Peyer's patch (tissue), 4 donors: ENCODE results near the gene MAPK1. TPM values are rescaled to one million over a fixed set of nuclear protein-coding genes. Genes with fewer than 3 reads are reported as not detected.
"Not testable (repeated sequence)": the region's sequence is repeated elsewhere in the genome, so short reads cannot be mapped to it uniquely, and the experiment has no call there.

ENCODE experiments used
- DNase-seq, 3 donors: peaks; one replicate each; pipeline ENCODE4 v3.0.0-alpha.2; 2017 to 2019
- H3K27ac ChIP-seq, 4 donors: fragments of 200-600 bp; sonication (generic); one replicate each; pipeline ENCODE4 v1.5.1; 2016 to 2019
- H3K27me3 ChIP-seq, 2 donors: fragments of 200-600 bp; sonication (generic); one replicate each; pipeline ENCODE4 v1.5.1; 2019
- H3K36me3 ChIP-seq, 3 donors: fragments of 200-600 bp; sonication (generic); one replicate each; pipeline ENCODE4 v1.5.1; 2016 to 2019
- H3K4me1 ChIP-seq, 4 donors: fragments of 200-600 bp; sonication (generic); one replicate each; pipeline ENCODE4 v1.5.1; 2016 to 2019
- H3K4me3 ChIP-seq, 4 donors: fragments of 200-600 bp; sonication (generic); 1 replicate in 3 of 4; 2 replicates in 1 of 4; pipeline ENCODE4 v1.5.1; 2016 to 2019; ENCODE audit warnings: mild to moderate bottlenecking in 1 of 4
- H3K9me3 ChIP-seq, 4 donors: fragments of 200-600 bp; sonication (generic); one replicate each; pipeline ENCODE4 v1.5.1; 2016 to 2019; ENCODE audit warnings: mild to moderate bottlenecking in 1 of 4
- CTCF ChIP-seq, 6 experiments: fragments of 450-650 bp in 4 of 6; fragments of 200-600 bp in 2 of 6; sonication (generic) in 1 of 6; IDR thresholded peaks; one replicate each; pipeline ENCODE4 v1.5.1; 2017 to 2019; ENCODE audit warnings: antibody characterized with exemption in 6 of 6, mild to moderate bottlenecking in 3 of 6, moderate library complexity in 1 of 6
- POLR2A ChIP-seq, 2 donors: fragments of 450-650 bp; IDR thresholded peaks; one replicate each; pipeline ENCODE4 v1.5.1; 2017; ENCODE audit warnings: antibody characterized with exemption in 2 of 2, mild to moderate bottlenecking in 2 of 2, moderate library complexity in 2 of 2
- total RNA-seq, 4 donors: library from RNA; depleted of rRNA; stranded (reverse); fragments of >200 nt; gene quantifications; one replicate each; pipeline ENCODE4 v1.1.0, GENCODE V29; 2016

MAPK1 gene
- total RNA-seq, 4 donors from 2014 or later = 38.9 to 49.5 (median 43.2) TPM

GRCh38 chr22:21881841-21882753 lies 14.7 kb upstream of the MAPK1 start:
- Histone ChIP-seq H3K9me3 (no peaks in the 10 kb centered on the region), H3K27ac (no peak overlapping the region), H3K36me3 (no peaks in the 10 kb centered on the region), H3K4me1 (no peaks in the 10 kb centered on the region), H3K27me3 (no peaks in the 10 kb centered on the region), H3K4me3 (no peak overlapping the region)
- DNase-seq = no peak
- TF ChIP-seq POLR2A (IDR thresholded peaks at IDR 0.05) (no peak), CTCF (IDR thresholded peaks at IDR 0.05) (no peak)

- H3K36me3 ChIP-seq = no peaks in the 10 kb centered on the region
- DNase-seq = no peak
- no peaks in the 10 kb centered on the region for H3K4me1 ChIP-seq
- H3K4me3 ChIP-seq = no peak overlapping the region
- H3K27me3 ChIP-seq = no peaks in the 10 kb centered on the region
- no peak for TF ChIP-seq POLR2A (IDR thresholded peaks at IDR 0.05)
- no peak for TF ChIP-seq CTCF (IDR thresholded peaks at IDR 0.05)
- no peaks in the 10 kb centered on the region for H3K9me3 ChIP-seq
- H3K27ac ChIP-seq = no peak overlapping the region
Observed at GRCh38 chr22:21876486-21877176, 9.2 kb upstream of the MAPK1 start.

GRCh38 chr22:21874953-21875352 lies 7.5 kb upstream of the MAPK1 start:
- H3K36me3 ChIP-seq, DNase-seq, H3K4me1 ChIP-seq, H3K9me3 ChIP-seq, H3K27me3 ChIP-seq, H3K4me3 ChIP-seq, H3K27ac ChIP-seq: not testable (repeated sequence)

- Histone ChIP-seq H3K9me3 (no peaks in the 10 kb centered on the region), H3K27ac (no peak overlapping the region), H3K4me1 (peaks cover 0 to 3% (median 0%) of the 10 kb centered on the region in 4 donors), H3K4me3 (no peak overlapping the region), H3K27me3 (no peaks in the 10 kb centered on the region), H3K36me3 (no peaks in the 10 kb centered on the region)
- DNase-seq = no peak
- TF ChIP-seq POLR2A (IDR thresholded peaks at IDR 0.05) (no peak), CTCF (IDR thresholded peaks at IDR 0.05) (no peak)
Observed at GRCh38 chr22:21873619-21874018, 6.2 kb upstream of the MAPK1 start.

- not testable (repeated sequence) for H3K27ac ChIP-seq, H3K4me1 ChIP-seq, DNase-seq, H3K36me3 ChIP-seq, H3K9me3 ChIP-seq, H3K27me3 ChIP-seq, H3K4me3 ChIP-seq
Observed at GRCh38 chr22:21872741-21873140, 5.3 kb upstream of the MAPK1 start.

GRCh38 chr22:21868651-21869050 lies 1.2 kb upstream of the MAPK1 start:
- peak overlapping the region in 3 of 4 donors; percentile 85 to 97 (median 96) for H3K27ac ChIP-seq

More at GRCh38 chr22:21868651-21869050, 1.2 kb upstream of the MAPK1 start:
- DNase-seq = no peak
- H3K4me1 ChIP-seq = peaks cover 0 to 31% (median 9%) of the 10 kb centered on the region in 4 donors
- H3K4me3 ChIP-seq = peak overlapping the region in 2 of 4 donors; percentile 95 to 96
- no peaks in the 10 kb centered on the region for H3K9me3 ChIP-seq
- H3K27me3 ChIP-seq = no peaks in the 10 kb centered on the region
- H3K36me3 ChIP-seq = no peaks in the 10 kb centered on the region
- TF ChIP-seq POLR2A (IDR thresholded peaks at IDR 0.05) (no peak), CTCF (IDR thresholded peaks at IDR 0.05) (no peak)
